HG03139 (cell line): ENCODE data around the gene SCN8A.

ENCODE experiments used
- ATAC-seq: cut with Tn5 transposase; IDR thresholded peaks from one replicate; pipeline ENCODE4 v1.9.1; 2021; ENCODE audit not compliant: unreplicated experiment

Gene SCN8A

DNA sequence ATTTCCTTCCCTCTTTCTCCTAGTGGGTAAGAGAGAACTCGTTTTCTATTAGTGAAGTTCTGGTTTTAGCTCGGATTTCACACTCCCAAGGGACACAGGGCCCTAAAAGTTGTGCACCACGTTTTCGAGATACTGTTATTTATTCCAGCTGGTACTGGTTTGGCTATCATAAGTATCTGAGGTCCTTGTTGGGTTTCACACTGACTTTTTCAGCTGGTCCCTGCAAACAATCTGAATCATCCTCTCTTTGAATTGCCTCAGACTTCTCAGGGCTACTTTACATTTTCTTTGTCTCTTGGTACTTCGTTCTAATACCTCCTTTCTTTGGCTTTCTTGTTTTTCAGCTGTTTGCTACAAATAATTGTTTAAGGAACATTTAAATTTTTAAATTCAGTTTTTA is 75.7 kb downstream of the SCN8A start:
- no peak for ATAC-seq

DNA sequence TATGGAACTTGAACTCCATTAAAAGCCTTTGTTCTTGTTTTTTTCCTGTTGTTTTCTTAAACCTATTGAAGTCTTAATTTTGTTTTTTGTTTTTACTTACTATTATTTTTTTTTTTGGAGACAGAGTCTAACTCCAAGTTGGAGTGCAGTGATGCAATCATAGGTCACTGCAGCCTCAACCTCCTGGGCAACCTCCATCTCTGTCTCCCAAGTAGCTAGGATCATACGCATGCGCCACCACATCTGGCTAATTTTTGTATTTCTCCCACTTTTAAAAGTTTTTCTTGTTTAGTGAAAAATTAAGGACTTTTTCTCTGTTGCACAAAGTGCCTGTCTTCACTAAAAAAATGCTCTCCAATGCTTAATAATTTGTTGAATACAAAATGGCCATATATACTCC is 76.2 kb downstream of the SCN8A start:
- ATAC-seq, result no peak

DNA sequence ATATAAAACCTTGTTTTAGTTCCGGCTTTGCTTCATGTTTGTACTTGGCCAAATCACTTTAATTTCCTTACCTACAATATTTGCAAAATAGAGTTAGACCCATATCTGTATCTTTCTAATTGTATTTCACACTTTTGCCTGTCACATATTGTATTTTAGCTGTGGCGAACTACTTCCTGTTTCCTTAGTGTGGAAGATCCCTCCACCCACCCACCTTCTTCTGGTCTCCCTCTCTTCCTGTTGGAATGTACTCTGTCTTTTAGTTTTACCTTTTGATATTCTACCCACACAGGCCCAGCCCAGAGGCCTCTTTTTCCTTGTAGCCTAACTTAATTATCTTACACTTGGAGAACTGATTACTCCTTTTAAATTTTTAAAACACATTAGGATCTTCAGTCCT is 78.2 kb downstream of the SCN8A start:
- ATAC-seq, result no peak

DNA sequence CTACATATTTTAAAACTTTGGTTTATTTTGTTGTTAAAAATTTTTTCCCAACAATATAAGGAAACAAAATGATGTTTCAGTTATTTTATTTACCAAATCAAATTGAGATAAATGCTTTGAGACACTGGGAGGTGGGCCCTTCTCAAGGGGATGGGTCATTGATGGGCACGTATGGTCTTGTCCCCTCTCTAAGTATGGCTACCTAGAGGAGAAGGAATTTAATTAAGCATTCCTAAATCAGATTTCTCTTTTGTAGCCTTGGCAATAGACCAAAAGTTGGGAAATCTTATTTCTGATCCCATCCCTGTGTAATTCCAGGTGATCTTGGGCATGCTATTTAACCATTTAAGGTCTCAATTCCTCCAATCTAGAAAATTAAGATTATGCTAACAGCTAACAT is 79.0 kb downstream of the SCN8A start:
- no peak for ATAC-seq

DNA sequence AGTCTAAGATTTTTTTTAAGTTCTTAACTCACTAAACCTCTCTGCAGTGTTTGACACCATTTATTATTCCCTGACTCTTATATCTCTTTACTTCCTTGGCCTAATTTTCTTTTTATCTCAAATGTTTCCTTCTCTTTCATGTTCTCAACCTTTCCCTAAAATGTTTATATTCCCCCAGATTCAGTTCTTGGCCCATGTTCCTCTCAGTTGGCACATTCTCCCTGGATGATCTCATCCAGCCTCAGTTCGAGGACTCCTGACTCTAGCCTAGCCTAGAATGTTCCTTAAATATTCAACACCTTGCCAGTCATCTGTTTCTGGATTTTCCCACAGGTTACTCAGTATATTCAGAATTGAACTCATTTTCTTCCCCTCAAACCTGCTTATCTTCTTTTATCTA is 81.3 kb downstream of the SCN8A start:
- no peak for ATAC-seq

DNA sequence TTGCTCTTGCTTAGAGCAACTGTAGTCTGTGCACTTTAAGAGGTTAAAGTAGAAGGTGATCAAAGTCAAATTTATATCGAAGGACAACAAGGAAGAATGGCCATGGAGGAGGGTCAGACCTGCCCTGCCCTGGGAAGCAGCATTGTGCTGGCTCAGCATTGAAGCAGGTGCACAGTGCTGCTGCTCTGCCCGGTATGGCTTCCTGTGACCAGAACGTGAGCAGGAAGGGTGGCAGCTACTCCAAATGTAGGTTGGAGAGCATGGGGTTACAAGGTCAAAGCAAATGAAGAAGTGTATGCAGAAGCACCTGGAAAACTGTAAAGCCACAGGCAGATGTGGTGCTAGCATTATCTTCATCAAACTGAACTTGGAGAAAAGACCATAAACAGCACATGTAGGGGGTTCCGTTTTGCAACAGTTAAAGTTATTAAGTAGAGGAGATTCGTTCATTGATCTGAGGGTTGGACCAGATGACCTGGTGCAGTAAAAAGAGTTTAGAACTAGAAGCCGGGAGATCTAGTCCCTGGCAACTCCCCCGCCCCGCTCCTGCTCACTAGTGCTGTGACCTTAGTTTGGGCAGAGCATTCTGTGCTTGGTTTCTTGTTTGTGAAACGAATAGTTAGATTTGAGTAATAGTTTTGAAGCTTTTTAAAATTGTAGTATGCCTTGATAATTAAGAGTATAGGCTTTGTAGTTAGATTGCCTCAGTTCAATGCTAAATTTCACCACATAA is 84.2 kb downstream of the SCN8A start:
- ATAC-seq, result no peak

DNA sequence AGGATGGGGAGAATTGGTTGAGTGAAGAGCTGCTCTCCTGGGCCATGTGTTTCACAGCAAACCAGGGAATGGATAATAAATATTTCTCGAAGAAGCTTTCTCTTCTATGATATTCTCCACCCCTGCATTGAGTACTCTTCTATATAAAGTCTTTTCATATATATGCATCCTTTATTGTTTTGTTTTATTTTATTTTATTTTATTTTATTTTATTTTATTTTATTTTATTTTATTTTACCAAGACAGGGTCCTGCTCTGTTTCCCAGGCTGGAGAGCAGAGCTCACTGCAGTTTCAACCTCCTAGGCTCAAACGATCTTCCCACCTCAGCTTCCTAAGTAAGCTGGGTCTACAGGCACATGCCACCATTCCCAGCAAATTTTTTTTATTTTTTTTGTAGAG is 85.8 kb downstream of the SCN8A start:
- ATAC-seq, result no peak

DNA sequence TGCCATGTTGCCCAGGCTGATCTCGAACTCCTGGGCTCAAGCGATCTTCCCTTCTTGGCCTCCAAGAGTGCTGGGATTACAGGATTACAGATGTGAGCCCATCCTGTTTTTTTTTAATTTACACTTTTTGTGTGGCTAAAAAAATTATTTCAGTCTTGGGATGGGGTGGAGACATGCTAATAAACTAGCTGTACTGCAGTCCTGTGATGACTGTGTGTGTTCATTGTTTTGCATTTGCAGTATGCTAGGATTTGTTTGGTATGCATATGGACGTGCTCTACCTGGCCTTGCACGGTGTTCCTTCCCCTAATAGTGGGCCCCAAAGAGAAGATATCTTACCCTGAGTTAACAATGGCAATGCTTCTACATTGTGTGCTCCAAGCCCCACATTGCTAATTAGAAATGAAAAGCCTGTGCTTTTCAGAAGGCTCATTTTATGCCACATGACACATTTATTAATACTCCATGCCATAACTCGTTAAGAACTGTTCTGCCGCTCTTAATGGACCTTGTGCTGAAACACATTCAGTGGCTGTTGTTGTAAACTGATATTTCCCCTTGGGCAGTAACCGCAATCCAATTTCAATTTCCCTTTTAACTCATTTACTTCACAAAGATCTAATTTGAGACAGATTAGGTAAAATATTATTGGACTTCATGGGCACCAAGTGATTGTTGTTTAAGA is 86.4 kb downstream of the SCN8A start:
- no peak for ATAC-seq

DNA sequence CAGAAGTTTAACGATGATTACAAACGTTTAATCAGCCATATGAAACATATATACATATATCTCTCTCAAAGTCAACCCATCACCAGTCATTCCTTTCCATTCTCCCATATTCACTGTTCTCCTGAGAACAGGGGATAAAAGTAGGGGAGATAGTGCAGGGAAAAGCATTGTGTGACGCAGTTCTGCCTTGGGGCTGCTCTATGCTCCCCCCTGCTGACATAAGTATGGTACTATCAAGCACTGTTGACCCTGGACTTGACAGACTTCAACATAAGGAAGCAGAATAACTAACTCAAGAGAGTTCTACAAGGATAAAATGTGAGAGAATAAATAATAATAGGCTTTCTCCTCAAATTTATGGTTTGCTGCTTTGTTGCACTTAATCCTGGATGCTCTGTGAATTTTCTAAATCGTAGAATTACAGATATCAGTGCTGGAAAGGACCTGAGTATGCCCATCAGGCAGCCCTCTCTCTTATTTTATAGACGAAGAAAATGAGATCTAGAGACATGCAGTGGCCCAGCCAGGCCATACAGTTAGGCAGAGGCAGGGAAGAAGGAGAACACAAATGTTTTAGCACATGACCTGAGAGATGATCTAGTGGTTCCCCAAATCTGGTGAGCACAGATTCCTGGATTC is 87.2 kb downstream of the SCN8A start:
- ATAC-seq, result no peak

DNA sequence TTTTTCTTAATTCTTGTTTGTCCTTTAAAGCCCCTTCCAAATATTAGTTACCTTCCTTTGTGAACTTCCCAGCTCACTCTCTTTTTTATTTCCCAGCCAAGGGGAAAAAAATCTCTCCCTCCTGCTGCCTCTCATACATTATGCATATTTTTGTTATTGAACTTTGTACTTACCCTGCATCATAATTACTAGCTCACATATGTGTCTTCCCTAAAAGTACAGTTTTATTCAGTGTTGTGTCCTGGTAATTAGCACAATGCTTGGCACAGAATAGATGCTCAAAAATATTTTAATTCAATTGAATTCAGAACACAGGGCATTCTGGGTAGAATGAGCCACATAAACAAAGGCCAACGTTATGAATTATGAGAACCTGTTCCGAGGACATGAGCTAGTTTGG is 91.9 kb downstream of the SCN8A start:
- no peak for ATAC-seq

DNA sequence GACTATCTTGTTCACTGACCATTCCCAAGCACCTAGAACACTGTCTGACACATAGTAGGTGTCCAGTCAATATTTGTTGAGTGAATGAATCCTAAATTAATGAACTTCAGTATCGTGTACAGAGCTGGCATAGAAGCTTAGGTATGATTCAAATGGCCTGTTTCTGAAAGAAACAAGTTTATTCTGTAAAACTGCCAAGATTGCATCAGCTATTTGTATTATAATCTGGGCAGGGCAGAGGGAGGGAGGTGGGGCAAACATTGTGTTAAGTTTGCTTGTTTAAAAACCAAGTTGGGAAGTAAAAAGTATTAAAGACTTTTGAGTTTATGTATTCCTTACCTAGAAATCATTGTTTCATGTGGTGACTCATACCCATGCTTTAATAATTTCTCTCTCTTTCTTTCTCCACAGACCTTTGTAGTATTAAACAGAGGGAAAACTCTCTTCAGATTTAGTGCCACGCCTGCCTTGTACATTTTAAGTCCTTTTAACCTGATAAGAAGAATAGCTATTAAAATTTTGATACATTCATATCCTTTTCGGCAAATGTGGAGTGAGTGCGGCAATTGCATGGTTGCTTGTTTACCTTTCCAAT is 92.8 kb downstream of the SCN8A start:
- no peak for ATAC-seq

DNA sequence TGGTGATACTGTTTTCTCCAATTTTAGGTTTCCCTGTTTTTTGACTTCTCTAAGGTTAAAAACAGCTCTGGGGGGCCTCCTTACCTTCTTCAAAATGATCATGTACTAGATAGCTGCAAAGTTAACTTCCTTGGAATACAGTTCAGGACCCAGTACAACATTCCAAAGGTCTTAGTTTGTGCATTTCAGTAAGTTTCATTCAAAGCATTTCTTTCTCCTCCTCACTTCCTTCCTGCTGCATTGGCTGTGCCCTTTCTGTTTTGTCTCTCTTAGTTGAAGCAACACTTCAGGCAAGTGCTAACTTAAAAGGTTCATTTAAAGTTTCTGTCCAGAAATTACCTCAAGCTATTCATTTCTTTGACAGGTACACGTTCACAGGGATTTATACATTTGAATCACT is 95.7 kb downstream of the SCN8A start:
- ATAC-seq, result no peak

DNA sequence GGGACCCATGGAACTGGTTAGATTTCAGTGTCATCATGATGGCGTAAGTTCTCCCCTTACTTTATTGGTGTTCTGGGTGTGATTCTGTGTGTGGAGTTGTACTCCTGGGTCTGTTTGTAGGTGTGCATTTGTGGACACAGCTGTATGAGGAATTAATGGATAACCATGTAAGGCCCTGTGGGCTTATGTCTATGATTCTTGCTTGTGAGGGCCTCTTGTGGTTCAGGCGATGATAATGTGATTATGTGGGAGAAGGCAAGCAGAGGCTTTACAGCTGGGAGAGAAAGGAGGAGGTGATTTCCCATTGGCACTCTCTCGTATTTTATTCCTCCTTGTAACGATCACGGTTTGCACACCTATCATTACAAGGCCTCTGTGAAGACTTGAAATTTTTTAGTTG is 96.1 kb downstream of the SCN8A start:
- ATAC-seq, result no peak

DNA sequence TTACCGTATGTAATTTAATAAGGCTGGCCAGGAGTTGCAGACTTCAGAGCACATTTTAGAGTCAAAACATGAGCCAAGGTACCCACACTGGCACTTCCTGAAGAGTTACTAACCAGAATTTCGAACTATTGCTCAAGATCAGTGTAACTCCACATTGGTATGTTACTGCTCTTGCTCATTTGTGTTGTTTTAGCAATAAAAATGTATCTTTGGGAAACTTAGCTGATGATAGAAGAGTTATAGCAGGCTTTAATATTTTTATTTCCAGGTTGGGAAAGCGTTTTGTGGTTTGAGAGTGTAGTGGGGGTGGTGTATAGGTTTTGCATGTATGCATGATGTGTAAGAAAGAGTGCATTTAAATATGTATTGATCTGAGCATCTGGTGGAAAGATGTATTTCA is 96.6 kb downstream of the SCN8A start:
- ATAC-seq, result no peak

DNA sequence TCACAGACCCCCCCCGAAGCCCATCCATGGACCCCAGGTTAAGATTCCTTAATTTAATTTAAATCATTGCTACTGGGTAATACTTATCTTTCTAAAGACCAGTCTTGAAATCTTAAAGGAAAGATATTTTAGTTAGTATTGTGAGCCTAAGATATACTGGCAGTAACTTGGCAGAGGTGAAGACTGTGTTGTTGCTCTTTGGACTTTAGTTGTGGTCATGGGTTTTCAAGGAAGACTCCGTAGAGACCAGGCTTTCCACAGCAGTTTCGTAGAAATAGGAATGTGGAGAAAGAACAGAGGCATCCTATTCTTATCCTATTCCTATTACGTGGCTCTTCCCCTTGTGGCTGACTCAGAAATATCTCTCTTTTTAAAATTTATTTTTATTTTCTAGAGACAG is 99.0 kb downstream of the SCN8A start:
- ATAC-seq, result no peak

DNA sequence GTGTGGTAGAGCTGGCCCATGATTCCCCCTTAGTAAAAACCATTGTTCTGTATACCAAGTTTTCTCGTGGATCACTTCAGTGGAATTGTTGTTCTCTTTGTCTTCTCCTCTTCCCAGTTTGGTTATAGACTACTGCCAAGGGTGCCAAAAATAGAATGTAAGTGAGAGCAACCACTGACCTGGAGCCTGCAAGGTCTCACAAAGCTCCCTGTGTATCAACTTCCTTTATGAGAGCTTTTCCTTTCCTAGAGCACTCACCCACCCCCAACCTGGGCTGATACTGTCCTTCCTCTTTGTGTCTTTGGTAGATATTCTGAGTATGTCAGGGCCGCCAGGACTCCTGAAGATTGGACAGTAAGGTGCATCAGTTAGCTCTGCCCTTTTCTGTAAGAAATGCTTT is 101.0 kb downstream of the SCN8A start:
- no peak for ATAC-seq

DNA sequence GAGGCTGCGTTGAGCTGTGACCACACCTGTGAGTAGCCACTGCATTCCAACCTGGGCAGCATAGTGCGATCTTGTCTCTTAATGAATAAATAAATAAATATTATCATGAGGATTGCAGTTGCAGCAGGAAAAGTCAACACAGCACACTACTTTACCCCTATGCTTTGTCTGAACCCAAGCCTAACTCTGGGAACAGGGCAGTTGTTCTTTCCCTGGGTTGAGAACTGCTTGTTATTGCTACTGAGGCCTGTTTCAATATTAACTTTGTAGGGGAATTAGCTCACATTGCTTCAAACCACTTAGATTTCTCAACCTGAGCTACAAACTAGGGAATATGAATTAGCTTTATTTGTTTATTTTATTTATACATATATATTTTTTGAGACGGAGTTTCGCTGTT is 102.5 kb downstream of the SCN8A start:
- no peak for ATAC-seq

DNA sequence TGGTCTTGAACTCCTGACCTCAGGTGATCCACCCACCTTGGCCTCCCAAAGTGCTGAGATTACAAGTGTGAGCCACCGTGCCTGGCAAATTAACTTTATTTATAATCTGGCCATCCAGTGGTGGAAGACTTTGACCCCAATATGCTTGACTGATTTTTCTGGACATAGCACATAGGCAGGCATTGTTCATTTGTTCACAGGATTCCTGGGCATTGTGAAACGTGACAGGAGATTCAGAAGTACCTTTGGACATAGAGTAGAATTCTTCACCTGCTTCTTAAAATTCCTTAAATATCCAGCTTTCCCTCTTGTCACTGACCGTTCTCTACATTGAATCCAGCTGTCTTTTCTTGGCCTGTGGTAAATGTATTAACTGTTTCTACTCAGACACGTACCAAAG is 103.1 kb downstream of the SCN8A start:
- no peak for ATAC-seq

DNA sequence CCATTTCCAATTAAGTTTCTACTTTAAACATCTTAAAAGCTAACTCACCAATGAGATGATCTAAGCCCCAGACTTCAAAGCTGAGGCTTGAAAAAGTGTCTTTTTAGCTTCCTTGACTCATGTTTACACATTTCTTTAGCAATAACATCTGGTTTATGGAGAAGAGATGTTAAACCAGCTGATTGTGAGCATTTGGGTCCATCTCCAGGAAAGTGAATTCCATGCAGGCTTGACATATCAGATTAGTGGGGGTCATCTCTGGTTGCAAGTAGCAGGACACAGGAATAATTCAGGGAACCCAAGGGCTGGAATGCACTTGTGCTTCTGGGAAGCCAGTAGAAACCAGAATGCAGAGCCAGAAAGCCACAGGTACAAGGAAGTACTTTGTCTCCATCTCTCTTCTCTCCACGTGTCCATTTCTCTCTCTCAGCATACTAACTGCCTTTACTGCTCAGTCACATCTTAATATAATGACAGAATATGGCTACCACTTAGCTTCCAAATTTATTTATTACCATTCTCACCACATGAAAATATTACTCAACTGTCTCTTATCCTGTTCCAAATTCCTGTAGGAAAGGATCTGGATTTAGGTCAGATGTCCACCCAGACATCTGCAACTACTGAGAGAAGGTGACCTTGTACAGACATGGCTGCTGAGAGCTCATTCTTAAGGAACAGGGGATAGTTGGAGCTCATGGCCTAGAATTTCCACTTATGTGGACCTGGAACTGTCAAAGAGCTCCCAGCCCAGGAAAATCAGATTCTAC is 104.4 kb downstream of the SCN8A start:
- ATAC-seq, result no peak

DNA sequence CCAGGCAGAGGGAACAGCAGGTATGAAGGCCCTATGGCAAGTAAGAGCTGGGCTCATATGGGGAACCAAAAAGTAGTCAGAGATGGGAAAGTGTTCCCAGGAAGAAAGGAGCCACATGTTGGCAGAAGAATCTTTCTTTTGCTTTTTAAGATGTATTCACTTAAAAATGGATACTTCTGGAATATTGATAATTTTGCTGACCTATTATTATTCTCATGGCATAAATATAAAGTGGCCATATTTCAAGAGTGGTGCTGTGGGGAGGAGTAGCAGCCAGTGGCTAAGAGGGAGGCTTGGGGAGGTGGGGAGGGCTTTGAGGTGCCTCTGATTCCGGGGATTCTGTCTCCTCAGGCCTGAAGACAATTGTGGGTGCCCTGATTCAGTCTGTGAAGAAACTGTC is 108.2 kb downstream of the SCN8A start:
- no peak for ATAC-seq

DNA sequence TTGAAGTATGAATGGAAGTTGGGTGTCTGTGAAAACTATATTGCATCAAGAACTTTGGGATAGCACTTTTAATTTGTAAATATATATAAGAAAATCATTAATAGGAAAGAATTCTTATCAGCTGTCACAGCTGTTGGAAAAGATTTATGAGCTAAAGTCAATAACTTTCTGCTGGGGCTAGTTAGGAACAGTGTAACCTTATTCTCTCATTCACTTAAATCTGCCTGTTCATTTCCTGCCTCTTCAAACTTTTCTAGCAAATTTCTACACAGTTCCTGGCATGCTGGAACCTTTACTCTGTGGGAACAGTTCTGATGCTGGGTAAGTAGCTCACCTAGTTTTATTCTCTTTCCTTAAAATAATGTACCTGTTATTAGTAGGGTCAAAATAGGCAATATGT is 109.9 kb downstream of the SCN8A start:
- no peak for ATAC-seq
